ENCODE results near the gene EML4. TPM values are rescaled to one million over a fixed set of nuclear protein-coding genes. Genes with fewer than 3 reads are reported as not detected.

The EML4 gene
- total and polyA plus RNA-seq, 2 of the 13 experiments (the other 11 are each of a cell fraction or from before 2014, with no cell fraction given), result 243 to 476 TPM

GRCh38 chr2:42324244-42324643, 155.1 kb downstream of the EML4 start (continued):
- no peak for TF ChIP-seq TCF12 (IDR thresholded peaks at IDR 0.05)
- no peak for TF ChIP-seq TCF12 (CRISPR knock-in tag; IDR thresholded peaks at IDR 0.05)
- TF ChIP-seq SATB2 (CRISPR knock-in tag; IDR thresholded peaks at IDR 0.05), result no peak
- TF ChIP-seq TFE3 (CRISPR knock-in tag; IDR thresholded peaks at IDR 0.05), result no peak
- no peak for TF ChIP-seq ZNF318 (CRISPR knock-in tag; IDR thresholded peaks at IDR 0.05)
- TF ChIP-seq MIER3 (CRISPR knock-in tag; IDR thresholded peaks at IDR 0.05; ENCODE audit: borderline replicate concordance), result no peak
- TF ChIP-seq ZNF83 (CRISPR knock-in tag; IDR thresholded peaks at IDR 0.05; ENCODE audit: borderline replicate concordance), result no peak
- no peak for TF ChIP-seq MAFF (IDR thresholded peaks at IDR 0.05; ENCODE audit: low read depth, low read length)
- no peak for TF ChIP-seq CTCF (CRISPR knock-in tag; IDR thresholded peaks at IDR 0.05)
- TF ChIP-seq REST (IDR thresholded peaks at IDR 0.05; ENCODE audit: borderline replicate concordance in 1 of 2, low read depth in 1 of 2, low read length in 2 of 2), result no peak
- TF ChIP-seq NR2F1 (CRISPR knock-in tag; IDR thresholded peaks at IDR 0.05), result 0 out of 4 replicates have a peak, but pooled peaks of 1 of the 2 experiments have one; percentile 21

Data from HepG2 (cell line).